AG10803 (cell line): Measurements from ENCODE around the gene MYOCD.

Experiments
- DNase-seq: peaks from one replicate; pipeline ENCODE4 v3.0.0; 2010; ENCODE audit warnings: low read depth
- H3K4me3 ChIP-seq: 2 replicates; pipeline ENCODE4 v1.5.1; 2011; ENCODE audit warnings: mild to moderate bottlenecking, low read length, control low read depth
- CTCF ChIP-seq: conservative IDR thresholded peaks from 2 replicates; pipeline ENCODE4 v1.5.1; 2011; ENCODE audit warnings: mild to moderate bottlenecking, low read length, control low read depth, inconsistent platforms

MYOCD gene

GRCh38 chr17:12731839-12732238 is 66.1 kb downstream of the MYOCD start:
- TF ChIP-seq CTCF, result no peak
- no peak overlapping the region for H3K4me3 ChIP-seq
- DNase-seq, result no peak

GRCh38 chr17:12732366-12732765 is 66.7 kb downstream of the MYOCD start:
- no peak overlapping the region for H3K4me3 ChIP-seq
- no peak for TF ChIP-seq CTCF
- DNase-seq, result no peak

GRCh38 chr17:12734926-12735325 is 69.2 kb downstream of the MYOCD start:
- TF ChIP-seq CTCF, result no peak
- no peak for DNase-seq
- H3K4me3 ChIP-seq, result no peak overlapping the region

GRCh38 chr17:12735517-12735916 is 69.8 kb downstream of the MYOCD start:
- no peak overlapping the region for H3K4me3 ChIP-seq
- DNase-seq, result no peak
- no peak for TF ChIP-seq CTCF

- no peak for DNase-seq
- no peak overlapping the region for H3K4me3 ChIP-seq
- no peak for TF ChIP-seq CTCF
Observed at GRCh38 chr17:12736526-12736925, 70.8 kb downstream of the MYOCD start.

- TF ChIP-seq CTCF, result no peak
- no peak for DNase-seq
- H3K4me3 ChIP-seq, result no peak overlapping the region
Observed at GRCh38 chr17:12737740-12738469, 72.2 kb downstream of the MYOCD start.

GRCh38 chr17:12738624-12739023 is 72.9 kb downstream of the MYOCD start:
- TF ChIP-seq CTCF, result no peak
- no peak for DNase-seq
- no peak overlapping the region for H3K4me3 ChIP-seq
